Activated T-cell treated with anti-CD3 and anti-CD28 coated beads, Interleukin-2, amount 50 U/mL, for 72 hours (primary cell): ENCODE data around the gene KCNK3. TPM values are rescaled to one million over a fixed set of nuclear protein-coding genes. Genes with fewer than 3 reads are reported as not detected.
"Not testable (repeated sequence)": the region's sequence is repeated elsewhere in the genome, so short reads cannot be mapped to it uniquely, and the experiment has no call there.

ENCODE experiments used
- ATAC-seq, 2 donors: fragments of 150-1000 bp; cut with Tn5 transposase; replicated peaks in 1 of 2; 2 replicates each; pipeline ENCODE4 v1.10.0; 2021; ENCODE audit warnings: moderate library complexity in 2 of 2, mild to moderate bottlenecking in 1 of 2
- DNase-seq, 2 donors: peaks; one replicate each; pipeline ENCODE4 v3.0.0; 2021 to 2022; ENCODE audit warnings: mixed read lengths in 1 of 2
- H3K27ac Mint-ChIP-seq: one replicate; pipeline ENCODE4 v1.8.0; 2022; ENCODE audit warnings: mild to moderate bottlenecking, moderate library complexity, mixed read lengths
- H3K27me3 Mint-ChIP-seq: one replicate; pipeline ENCODE4 v1.8.0; 2022; ENCODE audit warnings: low read depth, mixed read lengths
- H3K36me3 Mint-ChIP-seq, 2 donors: one replicate each; pipeline ENCODE4 v1.8.0; 2022; ENCODE audit warnings: mixed read lengths in 2 of 2, mild to moderate bottlenecking in 1 of 2; ENCODE audit not compliant: insufficient read depth in 2 of 2
- H3K4me1 Mint-ChIP-seq: one replicate; pipeline ENCODE4 v1.8.0; 2022; ENCODE audit warnings: low read depth, mixed read lengths
- H3K4me3 Mint-ChIP-seq, 2 donors: one replicate each; pipeline ENCODE4 v1.8.0; 2022; ENCODE audit warnings: mild to moderate bottlenecking in 2 of 2, mixed read lengths in 2 of 2, moderate library complexity in 2 of 2
- H3K9me3 Mint-ChIP-seq, 2 donors: one replicate each; pipeline ENCODE4 v1.8.0; 2022; ENCODE audit warnings: mixed read lengths in 2 of 2
- total RNA-seq, 2 donors: library from RNA; stranded (reverse); gene quantifications; one replicate each; pipeline ENCODE4 v1.2.3, GENCODE V29; 2022

The KCNK3 gene
- total RNA-seq, 2 donors from 2014 or later = not detected

- no peaks in the 10 kb centered on the region for H3K36me3 Mint-ChIP-seq
- H3K9me3 Mint-ChIP-seq = no peaks in the 10 kb centered on the region
- no peaks in the 10 kb centered on the region for H3K27me3 Mint-ChIP-seq
- H3K4me3 Mint-ChIP-seq = peak overlapping the region; percentile 22 to 33
- peaks cover 18% of the 10 kb centered on the region for H3K4me1 Mint-ChIP-seq
- peak overlapping the region; percentile 49 for H3K27ac Mint-ChIP-seq
- DNase-seq (peak; percentile 57 to 68), ATAC-seq (peak; percentile 79 to 83)
Measured at GRCh38 chr2:26757873-26758789, 65.6 kb downstream of the KCNK3 start.

GRCh38 chr2:26758790-26759321 is 66.3 kb downstream of the KCNK3 start:
- peaks cover 25% of the 10 kb centered on the region for H3K4me1 Mint-ChIP-seq
- H3K9me3 Mint-ChIP-seq = no peaks in the 10 kb centered on the region
- ATAC-seq = no peak
- no peak for DNase-seq
- no peak overlapping the region for H3K27ac Mint-ChIP-seq
- no peak overlapping the region for H3K4me3 Mint-ChIP-seq
- no peaks in the 10 kb centered on the region for H3K36me3 Mint-ChIP-seq
- H3K27me3 Mint-ChIP-seq = no peaks in the 10 kb centered on the region

GRCh38 chr2:26759845-26760244 is 67.3 kb downstream of the KCNK3 start:
- Mint-ChIP-seq H3K4me3 (no peak overlapping the region), H3K27ac (no peak overlapping the region), H3K36me3 (no peaks in the 10 kb centered on the region), H3K9me3 (no peaks in the 10 kb centered on the region), H3K27me3 (no peaks in the 10 kb centered on the region), H3K4me1 (peaks cover 29% of the 10 kb centered on the region)
- DNase-seq (no peak), ATAC-seq (no peak)

GRCh38 chr2:26760991-26761390 is 68.5 kb downstream of the KCNK3 start:
- not testable (repeated sequence) for DNase-seq, H3K27ac Mint-ChIP-seq, H3K27me3 Mint-ChIP-seq, ATAC-seq, H3K9me3 Mint-ChIP-seq, H3K36me3 Mint-ChIP-seq, H3K4me3 Mint-ChIP-seq
- H3K4me1 Mint-ChIP-seq = peaks cover 40% of the 10 kb centered on the region

- no peaks in the 10 kb centered on the region for H3K9me3 Mint-ChIP-seq
- no peak for ATAC-seq
- no peak overlapping the region for H3K27ac Mint-ChIP-seq
- no peaks in the 10 kb centered on the region for H3K36me3 Mint-ChIP-seq
- H3K4me3 Mint-ChIP-seq = peak overlapping the region; percentile 74 to 97
- no peaks in the 10 kb centered on the region for H3K27me3 Mint-ChIP-seq
- H3K4me1 Mint-ChIP-seq = peaks cover 40% of the 10 kb centered on the region
- no peak for DNase-seq
Measured at GRCh38 chr2:26763019-26763418, 70.5 kb downstream of the KCNK3 start.

GRCh38 chr2:26764078-26764887 is 71.8 kb downstream of the KCNK3 start, which contains the start of gene SLC35F6:
Gene SLC35F6 (plus strand): TSS chr2:26764284. CDS start chr2:26764350, 66 bp downstream.
- peak; percentile 88 to 93 for DNase-seq
- Mint-ChIP-seq H3K4me1 (peaks cover 41% of the 10 kb centered on the region), H3K27me3 (no peaks in the 10 kb centered on the region), H3K36me3 (no peaks in the 10 kb centered on the region), H3K4me3 (peak within 1 kb of the TSS; percentile 74 to 97), H3K27ac (peak within 1 kb of the TSS; percentile 95), H3K9me3 (no peaks in the 10 kb centered on the region)
- peak; percentile 97 to 98 for ATAC-seq

GRCh38 chr2:26764906-26765305 is 72.4 kb downstream of the KCNK3 start:
- H3K36me3 Mint-ChIP-seq = no peaks in the 10 kb centered on the region
- no peaks in the 10 kb centered on the region for H3K27me3 Mint-ChIP-seq
- peak overlapping the region; percentile 74 to 97 for H3K4me3 Mint-ChIP-seq
- H3K27ac Mint-ChIP-seq = peak overlapping the region; percentile 84
- DNase-seq (no peak), ATAC-seq (no peak)
- H3K4me1 Mint-ChIP-seq = peaks cover 47% of the 10 kb centered on the region
- no peaks in the 10 kb centered on the region for H3K9me3 Mint-ChIP-seq

GRCh38 chr2:26765475-26766200 is 73.1 kb downstream of the KCNK3 start:
- ATAC-seq (no peak), DNase-seq (no peak)
- H3K9me3 Mint-ChIP-seq = no peaks in the 10 kb centered on the region
- H3K36me3 Mint-ChIP-seq = no peaks in the 10 kb centered on the region
- H3K27ac Mint-ChIP-seq = no peak overlapping the region
- H3K4me3 Mint-ChIP-seq = peak overlapping the region; percentile 74 to 97
- H3K27me3 Mint-ChIP-seq = no peaks in the 10 kb centered on the region
- peaks cover 53% of the 10 kb centered on the region for H3K4me1 Mint-ChIP-seq

- H3K4me1 Mint-ChIP-seq = peaks cover 68% of the 10 kb centered on the region
- DNase-seq = no peak
- H3K9me3 Mint-ChIP-seq = no peaks in the 10 kb centered on the region
- H3K27ac Mint-ChIP-seq = no peak overlapping the region
- no peak for ATAC-seq
- no peaks in the 10 kb centered on the region for H3K36me3 Mint-ChIP-seq
- H3K4me3 Mint-ChIP-seq = no peak overlapping the region
- H3K27me3 Mint-ChIP-seq = no peaks in the 10 kb centered on the region
Measured at GRCh38 chr2:26767129-26767528, 74.6 kb downstream of the KCNK3 start.

GRCh38 chr2:26767894-26768487 is 75.5 kb downstream of the KCNK3 start:
- Mint-ChIP-seq H3K27ac (peak overlapping the region; percentile 21), H3K4me1 (peaks cover 77% of the 10 kb centered on the region)
- no peak for ATAC-seq

GRCh38 chr2:26768759-26769088 is 76.2 kb downstream of the KCNK3 start:
- Mint-ChIP-seq H3K4me3 (no peak overlapping the region), H3K27me3 (no peaks in the 10 kb centered on the region), H3K4me1 (peaks cover 72% of the 10 kb centered on the region), H3K27ac (no peak overlapping the region), H3K36me3 (no peaks in the 10 kb centered on the region), H3K9me3 (no peaks in the 10 kb centered on the region)
- DNase-seq = no peak
- no peak for ATAC-seq

More at GRCh38 chr2:26767894-26768487, 75.5 kb downstream of the KCNK3 start:
- no peaks in the 10 kb centered on the region for H3K36me3 Mint-ChIP-seq
- H3K27me3 Mint-ChIP-seq = no peaks in the 10 kb centered on the region
- DNase-seq = no peak
- no peaks in the 10 kb centered on the region for H3K9me3 Mint-ChIP-seq
- no peak overlapping the region for H3K4me3 Mint-ChIP-seq

GRCh38 chr2:26769089-26769761 is 76.7 kb downstream of the KCNK3 start:
- H3K4me3 Mint-ChIP-seq = peak overlapping the region in 1 of 2 donors; percentile 56
- H3K27ac Mint-ChIP-seq = no peak overlapping the region
- no peaks in the 10 kb centered on the region for H3K9me3 Mint-ChIP-seq
- ATAC-seq (peak in 1 of 2 donors; percentile 58), DNase-seq (peak in 1 of 2 donors; percentile 50)
- H3K36me3 Mint-ChIP-seq = no peaks in the 10 kb centered on the region
- peaks cover 71% of the 10 kb centered on the region for H3K4me1 Mint-ChIP-seq
- H3K27me3 Mint-ChIP-seq = no peaks in the 10 kb centered on the region
